D341Med (cell line): ENCODE data around the gene TMEM209.
"Not testable (repeated sequence)": the region's sequence is repeated elsewhere in the genome, so short reads cannot be mapped to it uniquely, and the experiment has no call there.

ENCODE experiments used
- DNase-seq: peaks from one replicate; pipeline ENCODE4 v3.0.0; 2012; ENCODE audit warnings: low spot score

TMEM209 gene

GRCh38 chr7:130205084-130205947, at the start of gene TMEM209:
Gene TMEM209, minus strand, starts transcription at chr7:130205406. Its CDS starts 31 bp downstream, at chr7:130205375.
- DNase-seq, result peak; percentile 98

- no peak for DNase-seq
Measured at GRCh38 chr7:130254555-130254954, 49.3 kb upstream of the TMEM209 start.

- not testable (repeated sequence) for DNase-seq
Measured at GRCh38 chr7:130249626-130250025, 44.4 kb upstream of the TMEM209 start.

GRCh38 chr7:130248842-130249241, 43.6 kb upstream of the TMEM209 start:
- DNase-seq, result not testable (repeated sequence)

- not testable (repeated sequence) for DNase-seq
Measured at GRCh38 chr7:130246491-130246890, 41.3 kb upstream of the TMEM209 start.

- DNase-seq, result not testable (repeated sequence)
Measured at GRCh38 chr7:130243486-130243885, 38.3 kb upstream of the TMEM209 start.

GRCh38 chr7:130242198-130243014, 37.2 kb upstream of the TMEM209 start:
- DNase-seq, result peak; percentile 79

GRCh38 chr7:130240240-130240639, 35.0 kb upstream of the TMEM209 start:
- no peak for DNase-seq

GRCh38 chr7:130236361-130236760, 31.2 kb upstream of the TMEM209 start:
- DNase-seq, result not testable (repeated sequence)

- no peak for DNase-seq
Measured at GRCh38 chr7:130234078-130234477, 28.9 kb upstream of the TMEM209 start.

GRCh38 chr7:130232209-130232608, 27.0 kb upstream of the TMEM209 start:
- DNase-seq, result no peak

- DNase-seq, result no peak
Measured at GRCh38 chr7:130231792-130232191, 26.6 kb upstream of the TMEM209 start.

- DNase-seq, result not testable (repeated sequence)
Measured at GRCh38 chr7:130229981-130230380, 24.8 kb upstream of the TMEM209 start.

GRCh38 chr7:130228840-130229502, 23.8 kb upstream of the TMEM209 start:
- DNase-seq, result no peak

- DNase-seq, result no peak
Measured at GRCh38 chr7:130227883-130228575, 22.8 kb upstream of the TMEM209 start.

GRCh38 chr7:130226333-130226732, 21.1 kb upstream of the TMEM209 start:
- no peak for DNase-seq

- not testable (repeated sequence) for DNase-seq
Measured at GRCh38 chr7:130224923-130225322, 19.7 kb upstream of the TMEM209 start.

GRCh38 chr7:130224210-130224609, 19.0 kb upstream of the TMEM209 start:
- no peak for DNase-seq

GRCh38 chr7:130223646-130224045, 18.4 kb upstream of the TMEM209 start:
- no peak for DNase-seq

GRCh38 chr7:130221746-130222145, 16.5 kb upstream of the TMEM209 start:
- no peak for DNase-seq

GRCh38 chr7:130219871-130220270, 14.7 kb upstream of the TMEM209 start:
- DNase-seq, result no peak
